BE2C (cell line): ENCODE measurements around the gene FAM107B.

Experiments
- DNase-seq: peaks from one replicate; pipeline ENCODE4 v3.0.0-alpha.2; 2020
- H3K27me3 ChIP-seq: fragments of 250-450 bp; sonication (Bioruptor Pico); 2 replicates; pipeline ENCODE4 v1.5.1; 2020; ENCODE audit warnings: mild to moderate bottlenecking
- H3K36me3 ChIP-seq: fragments of 250-450 bp; sonication (Bioruptor Pico); 2 replicates; pipeline ENCODE4 v1.5.1; 2020; ENCODE audit warnings: mild to moderate bottlenecking
- H3K4me1 ChIP-seq: fragments of 250-450 bp; sonication (Bioruptor Pico); 2 replicates; pipeline ENCODE4 v1.5.1; 2020
- H3K4me3 ChIP-seq: 2 replicates; pipeline ENCODE4 v1.5.1; 2011; ENCODE audit warnings: low read depth, low read length
- H3K9me3 ChIP-seq: fragments of 250-450 bp; sonication (Bioruptor Pico); 2 replicates; pipeline ENCODE4 v1.5.1; 2020
- CTCF ChIP-seq: IDR thresholded peaks from 2 replicates; pipeline ENCODE4 v1.5.1; 2012; ENCODE audit warnings: mild to moderate bottlenecking, low read depth, low read length

FAM107B gene

DNA sequence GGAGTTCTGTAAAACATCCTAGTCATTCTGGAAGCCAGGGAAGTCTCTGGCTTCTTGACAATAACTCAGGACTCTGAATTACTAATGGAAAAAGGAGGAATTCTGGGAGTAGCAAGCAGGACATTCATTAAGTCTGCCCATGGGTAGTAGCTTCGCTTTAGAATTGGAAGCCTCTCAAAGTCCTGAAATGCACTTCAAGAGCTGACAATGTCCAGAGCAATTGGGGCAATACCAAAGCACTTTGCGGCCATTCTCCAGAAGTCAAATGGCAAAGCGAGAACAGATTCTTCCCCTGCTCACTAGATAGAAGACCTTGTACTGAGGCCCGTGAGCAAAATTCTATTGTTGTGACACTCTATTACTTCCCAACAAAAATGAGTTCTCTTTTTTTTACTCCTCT is 293.7 kb downstream of the FAM107B start:
- H3K4me3 ChIP-seq, result no peak overlapping the region
- no peak for TF ChIP-seq CTCF
- no peaks in the 10 kb centered on the region for H3K9me3 ChIP-seq
- no peaks in the 10 kb centered on the region for H3K4me1 ChIP-seq
- no peak for DNase-seq
- H3K36me3 ChIP-seq, result no peaks in the 10 kb centered on the region
- H3K27me3 ChIP-seq, result peaks cover 30% of the 10 kb centered on the region

GRCh38 chr10:14478604-14479003 is 296.1 kb downstream of the FAM107B start:
- no peaks in the 10 kb centered on the region for H3K4me1 ChIP-seq
- no peak overlapping the region for H3K4me3 ChIP-seq
- no peaks in the 10 kb centered on the region for H3K9me3 ChIP-seq
- peaks cover 33% of the 10 kb centered on the region for H3K27me3 ChIP-seq
- H3K36me3 ChIP-seq, result no peaks in the 10 kb centered on the region
- DNase-seq, result peak; percentile 19
- peak; percentile 55 for TF ChIP-seq CTCF

DNA sequence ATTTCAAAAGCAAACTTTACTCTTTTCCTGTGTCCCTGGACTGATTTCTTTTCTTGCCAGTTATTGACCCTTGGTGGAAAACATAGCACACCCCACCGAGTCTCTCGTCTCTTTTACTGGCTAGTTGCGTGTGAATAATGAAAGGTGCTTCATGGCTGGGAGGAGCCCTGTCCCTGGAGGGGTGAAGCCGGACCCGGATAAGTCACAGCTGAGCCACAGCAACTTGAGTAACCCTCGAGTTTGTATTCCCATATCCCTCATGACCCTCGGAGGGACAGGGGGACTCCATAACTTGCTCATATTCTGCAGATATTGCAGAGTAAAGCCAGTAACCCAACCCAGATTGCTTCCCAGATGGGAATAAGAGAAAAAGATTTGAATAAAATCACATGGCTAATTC is 296.5 kb downstream of the FAM107B start:
- H3K36me3 ChIP-seq, result no peaks in the 10 kb centered on the region
- H3K9me3 ChIP-seq, result no peaks in the 10 kb centered on the region
- no peak for DNase-seq
- TF ChIP-seq CTCF, result no peak
- no peaks in the 10 kb centered on the region for H3K4me1 ChIP-seq
- H3K27me3 ChIP-seq, result peaks cover 33% of the 10 kb centered on the region
- H3K4me3 ChIP-seq, result no peak overlapping the region

- Histone ChIP-seq H3K4me1 (no peaks in the 10 kb centered on the region), H3K27me3 (peaks cover 33% of the 10 kb centered on the region), H3K4me3 (no peak overlapping the region), H3K36me3 (no peaks in the 10 kb centered on the region), H3K9me3 (no peaks in the 10 kb centered on the region)
- TF ChIP-seq CTCF, result no peak
- no peak for DNase-seq
These were observed 297.3 kb downstream of the FAM107B start for GRCh38 chr10:14477408-14477710.

GRCh38 chr10:14476641-14477407 is 297.9 kb downstream of the FAM107B start:
- Histone ChIP-seq H3K4me3 (no peak overlapping the region), H3K36me3 (no peaks in the 10 kb centered on the region), H3K9me3 (no peaks in the 10 kb centered on the region), H3K4me1 (no peaks in the 10 kb centered on the region), H3K27me3 (peaks cover 33% of the 10 kb centered on the region)
- DNase-seq, result no peak
- TF ChIP-seq CTCF, result no peak

- DNase-seq, result no peak
- H3K4me3 ChIP-seq, result no peak overlapping the region
- TF ChIP-seq CTCF, result no peak
- H3K4me1 ChIP-seq, result no peaks in the 10 kb centered on the region
- H3K27me3 ChIP-seq, result peaks cover 33% of the 10 kb centered on the region
- no peaks in the 10 kb centered on the region for H3K9me3 ChIP-seq
- no peaks in the 10 kb centered on the region for H3K36me3 ChIP-seq
These were observed 298.7 kb downstream of the FAM107B start for GRCh38 chr10:14476006-14476405.
